HG02943 (cell line): ENCODE data around the gene AKAP12.

Experiments
- ATAC-seq: cut with Tn5 transposase; IDR thresholded peaks from one replicate; pipeline ENCODE4 v1.9.1; 2021; ENCODE audit warnings: mild to moderate bottlenecking, low read depth, moderate library complexity; ENCODE audit not compliant: unreplicated experiment

AKAP12 gene

DNA sequence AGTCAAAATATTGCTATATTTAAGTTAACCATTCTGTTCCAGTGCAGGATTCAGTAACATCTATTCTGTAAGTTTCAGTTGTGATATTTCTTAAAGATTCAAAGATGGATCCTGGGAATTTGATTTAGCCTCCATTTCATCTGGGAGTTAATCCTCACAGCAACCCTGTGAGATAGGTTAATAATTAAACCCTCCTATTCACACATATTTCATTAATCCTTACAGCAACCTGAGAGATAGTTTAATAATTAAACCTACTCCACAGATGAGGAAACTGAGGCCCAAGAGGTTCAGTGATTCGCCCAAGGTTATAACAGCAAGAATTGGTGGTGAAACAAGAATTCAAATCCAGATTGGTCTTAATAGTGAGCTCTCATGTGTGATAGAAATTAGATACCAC is 162.5 kb downstream of the AKAP12 start:
- ATAC-seq, result no peak

DNA sequence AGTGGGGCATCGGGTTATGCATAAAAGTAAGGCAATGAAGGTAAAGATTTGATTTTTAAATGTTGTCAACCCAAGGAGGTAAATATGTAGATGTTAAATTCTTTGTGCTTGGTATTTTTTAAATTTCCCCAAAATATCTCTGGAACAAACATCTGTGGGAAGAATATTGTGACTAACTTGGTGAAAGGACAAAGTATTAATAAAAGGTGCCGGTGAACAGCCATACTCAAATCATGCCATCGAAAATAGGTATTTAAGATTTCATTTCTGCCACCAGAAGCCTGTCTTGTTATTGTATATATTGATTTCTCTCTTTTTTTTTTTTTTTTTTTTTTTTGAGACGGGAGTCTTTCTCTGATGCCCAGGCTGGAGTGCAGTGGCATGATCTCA is 164.1 kb downstream of the AKAP12 start:
- ATAC-seq, result no peak
